ENCODE results near the gene ITGA8. TPM values are rescaled to one million over a fixed set of nuclear protein-coding genes. Genes with fewer than 3 reads are reported as not detected.
"Not testable (repeated sequence)": the region's sequence is repeated elsewhere in the genome, so short reads cannot be mapped to it uniquely, and the experiment has no call there.

The ITGA8 gene
- total RNA-seq, 1 donor from 2014 or later = 1.7 TPM

- H3K4me3 ChIP-seq = no peak overlapping the region
Measured at GRCh38 chr10:15540727-15541126, 179.0 kb downstream of the ITGA8 start.

GRCh38 chr10:15539262-15539661, 180.5 kb downstream of the ITGA8 start:
- Histone ChIP-seq H3K27ac (replicated peaks) (no peak overlapping the region), H3K4me3 (no peak overlapping the region), H3K36me3 (no peaks in the 10 kb centered on the region), H3K9me3 (replicated peaks) (peaks cover 16% of the 10 kb centered on the region), H3K4me1 (no peaks in the 10 kb centered on the region), H3K27me3 (ENCODE audit: low read depth) (no peaks in the 10 kb centered on the region)
- intact Hi-C loops (cut with micrococcal nuclease) = no loop called here
- TF ChIP-seq, protein P1, sequence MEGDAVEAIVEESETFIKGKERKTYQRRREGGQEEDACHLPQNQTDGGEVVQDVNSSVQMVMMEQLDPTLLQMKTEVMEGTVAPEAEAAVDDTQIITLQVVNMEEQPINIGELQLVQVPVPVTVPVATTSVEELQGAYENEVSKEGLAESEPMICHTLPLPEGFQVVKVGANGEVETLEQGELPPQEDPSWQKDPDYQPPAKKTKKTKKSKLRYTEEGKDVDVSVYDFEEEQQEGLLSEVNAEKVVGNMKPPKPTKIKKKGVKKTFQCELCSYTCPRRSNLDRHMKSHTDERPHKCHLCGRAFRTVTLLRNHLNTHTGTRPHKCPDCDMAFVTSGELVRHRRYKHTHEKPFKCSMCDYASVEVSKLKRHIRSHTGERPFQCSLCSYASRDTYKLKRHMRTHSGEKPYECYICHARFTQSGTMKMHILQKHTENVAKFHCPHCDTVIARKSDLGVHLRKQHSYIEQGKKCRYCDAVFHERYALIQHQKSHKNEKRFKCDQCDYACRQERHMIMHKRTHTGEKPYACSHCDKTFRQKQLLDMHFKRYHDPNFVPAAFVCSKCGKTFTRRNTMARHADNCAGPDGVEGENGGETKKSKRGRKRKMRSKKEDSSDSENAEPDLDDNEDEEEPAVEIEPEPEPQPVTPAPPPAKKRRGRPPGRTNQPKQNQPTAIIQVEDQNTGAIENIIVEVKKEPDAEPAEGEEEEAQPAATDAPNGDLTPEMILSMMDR (IDR thresholded peaks at IDR 0.05; ENCODE audit: borderline replicate concordance) = no peak
- DNase-seq = no peak

More at GRCh38 chr10:15540727-15541126, 179.0 kb downstream of the ITGA8 start:
- H3K27me3 ChIP-seq (ENCODE audit: low read depth) = no peaks in the 10 kb centered on the region
- no peak for DNase-seq
- peaks cover 30% of the 10 kb centered on the region for H3K9me3 ChIP-seq (replicated peaks)
- no peak overlapping the region for H3K27ac ChIP-seq (replicated peaks)
- H3K36me3 ChIP-seq = no peaks in the 10 kb centered on the region
- intact Hi-C loops (cut with micrococcal nuclease) = no loop called here
- TF ChIP-seq, protein P1 (IDR thresholded peaks at IDR 0.05; ENCODE audit: borderline replicate concordance) = no peak
- no peaks in the 10 kb centered on the region for H3K4me1 ChIP-seq

DNA sequence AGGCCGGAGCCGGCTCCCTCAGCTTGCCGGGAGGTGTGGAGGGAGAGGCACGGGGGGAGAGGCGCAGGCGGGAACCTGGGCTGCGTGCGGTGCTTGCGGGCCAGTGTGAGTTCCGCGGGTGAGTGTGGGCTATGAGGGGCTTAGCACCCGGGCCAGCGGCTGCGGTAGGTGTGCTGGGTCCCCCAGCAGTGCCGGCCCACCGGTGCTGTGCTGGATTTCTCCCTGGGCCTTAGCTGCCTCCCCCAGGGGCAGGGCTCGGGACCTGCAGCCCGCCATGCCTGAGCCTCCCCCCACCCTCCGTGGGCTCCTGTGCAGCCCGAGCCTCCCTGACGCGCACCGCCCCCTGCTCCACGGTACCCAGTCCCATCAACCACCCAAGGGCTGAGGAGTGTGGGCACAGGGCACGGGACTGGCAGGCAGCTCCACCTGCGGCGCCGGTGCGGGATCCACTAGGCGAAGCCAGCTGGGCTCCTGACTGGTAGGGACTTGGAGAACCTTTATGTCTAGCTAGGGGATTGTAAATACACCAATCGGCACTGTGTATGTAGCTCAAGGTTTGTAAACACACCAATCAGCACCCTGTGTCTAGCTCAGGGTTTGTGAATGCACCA, 184.7 kb downstream of the ITGA8 start:
- H3K36me3 ChIP-seq; H3K9me3 ChIP-seq (replicated peaks); H3K4me3 ChIP-seq; intact Hi-C loops (cut with micrococcal nuclease); H3K27ac ChIP-seq (replicated peaks); H3K4me1 ChIP-seq; H3K27me3 ChIP-seq (ENCODE audit: low read depth); DNase-seq: not testable (repeated sequence)

DNA sequence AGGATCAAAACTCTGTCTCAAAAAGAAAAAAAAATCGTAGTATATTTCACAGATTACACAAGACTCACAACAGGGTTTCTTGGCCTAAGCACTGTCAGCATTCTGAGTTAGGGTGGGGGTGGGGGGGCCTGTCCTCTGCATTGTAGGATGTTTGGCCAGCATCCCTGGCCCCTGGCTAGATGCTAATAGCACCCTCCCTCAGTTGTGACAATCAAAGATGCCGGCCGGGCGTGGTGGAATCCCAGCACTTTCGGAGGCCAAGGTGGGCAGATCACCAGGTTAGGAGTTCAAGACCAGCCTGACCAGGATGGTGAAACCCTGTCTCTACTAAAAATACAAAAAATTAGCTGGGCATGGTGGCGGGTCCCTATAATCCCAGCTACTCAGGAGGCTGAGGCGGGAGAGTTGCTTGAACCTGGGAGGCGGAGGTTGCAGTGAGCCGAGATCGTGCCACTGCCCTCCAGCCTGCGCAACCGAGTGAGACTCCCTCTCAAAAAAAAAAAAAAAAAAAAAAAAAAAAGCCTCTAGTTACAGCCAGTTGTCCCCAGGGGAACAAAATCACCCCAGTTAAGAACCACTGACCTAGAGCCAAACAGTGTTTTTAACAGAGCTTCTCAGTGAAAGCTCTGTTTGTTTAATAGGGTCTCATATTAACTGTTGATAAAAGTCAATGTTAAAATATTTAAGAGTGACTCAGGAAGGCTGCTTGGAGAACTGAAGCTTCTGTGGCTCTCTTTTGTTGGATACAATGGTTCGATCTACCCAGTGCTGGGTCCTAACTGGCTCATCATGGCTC, 187.6 kb downstream of the ITGA8 start:
- no peak overlapping the region for H3K4me3 ChIP-seq
- H3K27ac ChIP-seq (replicated peaks) = no peak overlapping the region
- H3K36me3 ChIP-seq = no peaks in the 10 kb centered on the region
- TF ChIP-seq, protein P1 (IDR thresholded peaks at IDR 0.05; ENCODE audit: borderline replicate concordance) = no peak
- H3K4me1 ChIP-seq = no peaks in the 10 kb centered on the region
- no peak for DNase-seq
- H3K27me3 ChIP-seq (ENCODE audit: low read depth) = no peaks in the 10 kb centered on the region
- intact Hi-C loops (cut with micrococcal nuclease) = no loop called here
- H3K9me3 ChIP-seq (replicated peaks) = no peaks in the 10 kb centered on the region

GRCh38 chr10:15528859-15529239, 190.9 kb downstream of the ITGA8 start:
- Histone ChIP-seq H3K27me3 (ENCODE audit: low read depth) (no peaks in the 10 kb centered on the region), H3K9me3 (replicated peaks) (no peaks in the 10 kb centered on the region), H3K4me1 (no peaks in the 10 kb centered on the region), H3K36me3 (no peaks in the 10 kb centered on the region), H3K4me3 (no peak overlapping the region), H3K27ac (replicated peaks) (no peak overlapping the region)
- TF ChIP-seq, protein P1 (IDR thresholded peaks at IDR 0.05; ENCODE audit: borderline replicate concordance) = no peak
- intact Hi-C loops (cut with micrococcal nuclease) = no loop called here
- DNase-seq = no peak

- TF ChIP-seq, protein P1 (IDR thresholded peaks at IDR 0.05; ENCODE audit: borderline replicate concordance) = no peak
- DNase-seq = no peak
- intact Hi-C loops (cut with micrococcal nuclease) = no loop called here
- Histone ChIP-seq H3K4me1 (no peaks in the 10 kb centered on the region), H3K27me3 (ENCODE audit: low read depth) (no peaks in the 10 kb centered on the region), H3K4me3 (no peak overlapping the region), H3K27ac (replicated peaks) (no peak overlapping the region), H3K9me3 (replicated peaks) (no peaks in the 10 kb centered on the region), H3K36me3 (no peaks in the 10 kb centered on the region)
Measured at GRCh38 chr10:15526754-15527153, 193.0 kb downstream of the ITGA8 start.

Measured in left ventricle myocardium inferior (tissue), 1 donor.